ENCODE data around the gene ORC5.

GRCh38 chr7:104176332-104176731, 31.5 kb downstream of the ORC5 start:
- TF ChIP-seq CTCF (IDR thresholded peaks at IDR 0.05) (no peak), POLR2A (IDR thresholded peaks at IDR 0.05) (no peak)

Measured in ovary (tissue), 3 donors.